Left lung (tissue), 10 donors: Measurements from ENCODE around the gene FCER1G. TPM values are rescaled to one million over a fixed set of nuclear protein-coding genes. Genes with fewer than 3 reads are reported as not detected.

Experiments
- ATAC-seq: fragments of 200-7000 bp; cut with Tn5 transposase; one replicate; pipeline ENCODE4 v1.9.1; 2020; ENCODE audit warnings: moderate library complexity
- DNase-seq, 4 donors: peaks; one replicate each; pipeline ENCODE4 v3.0.0-alpha.2; 2013 to 2020
- H3K27ac ChIP-seq, 2 donors: fragments of 200-600 bp; sonication (generic) in 1 of 2; one replicate each; pipeline versions ENCODE4 v1.5.0 to v1.8.0; 2020 to 2021
- H3K27me3 ChIP-seq, 2 donors: fragments of 200-600 bp; sonication (generic) in 1 of 2; one replicate each; pipeline versions ENCODE4 v1.5.0 to v1.8.0; 2020 to 2021
- H3K36me3 ChIP-seq, 2 donors: fragments of 200-600 bp; sonication (generic) in 1 of 2; one replicate each; pipeline versions ENCODE4 v1.5.0 to v1.8.0; 2020 to 2021
- H3K4me1 ChIP-seq, 2 donors: fragments of 200-600 bp; one replicate each; pipeline ENCODE4 v1.8.0; 2021
- H3K4me3 ChIP-seq, 2 donors: fragments of 200-600 bp; sonication (generic) in 1 of 2; one replicate each; pipeline versions ENCODE4 v1.5.0 to v1.8.0; 2020 to 2021; ENCODE audit warnings: mild to moderate bottlenecking in 1 of 2
- H3K9me3 ChIP-seq, 2 donors: fragments of 200-600 bp; sonication (generic) in 1 of 2; one replicate each; pipeline versions ENCODE4 v1.5.0 to v1.8.0; 2020 to 2021
- CTCF ChIP-seq, 2 donors: fragments of 200-600 bp; sonication (generic) in 1 of 2; IDR thresholded peaks; one replicate each; pipeline versions ENCODE4 v1.5.0 to v1.8.0; 2021; ENCODE audit warnings: antibody characterized with exemption in 2 of 2
- intact Hi-C, 2 donors: fragments of 100-400 bp; cut with DNase I; formaldehyde crosslinking; loops; one replicate each; pipeline versions ENCODE4 v1.11.2 to v1.14.2; 2022
- polyA plus RNA-seq, 6 donors: library from polyadenylated mRNA; unstranded; fragments of 120-200 nt; gene quantifications; one replicate each; pipeline ENCODE4 v1.2.1, GENCODE V29; 2013; ENCODE audit not compliant: insufficient read length in 6 of 6
- total RNA-seq, 2 donors: library from RNA; stranded (reverse); fragmentation: NEBNext Ultra II Directional; extraction: Animal tissue kit (Norgen Biotek cat#: 25700); gene quantifications; one replicate each; pipeline ENCODE4 v1.2.1, GENCODE V29; 2021
- donor health status: DM: no; HTN: yes; CAD: no.
- donor health status: DM: no; HTN: no; CAD: no.

The FCER1G gene
- total and polyA plus RNA-seq, 8 donors: 14.6 to 329 (median 16.5) TPM

- H3K27ac ChIP-seq: peak overlapping the region in 1 of 2 donors; percentile 23
- H3K4me3 ChIP-seq: peak overlapping the region in 1 of 2 donors; percentile 30
- H3K9me3 ChIP-seq: no peaks in the 10 kb centered on the region
- no peak for TF ChIP-seq CTCF (IDR thresholded peaks at IDR 0.05)
- peaks cover 0 to 4% of the 10 kb centered on the region in 2 donors for H3K27me3 ChIP-seq
- intact Hi-C loops: no loop called here
- no peak for ATAC-seq
- peak in 1 of 4 donors; percentile 34 for DNase-seq
- peaks cover 0 to 14% of the 10 kb centered on the region in 2 donors for H3K36me3 ChIP-seq
- H3K4me1 ChIP-seq: peaks cover 7 to 51% of the 10 kb centered on the region in 2 donors
These were observed 19.9 kb upstream of the FCER1G start for GRCh38 chr1:161195171-161195570.

DNA sequence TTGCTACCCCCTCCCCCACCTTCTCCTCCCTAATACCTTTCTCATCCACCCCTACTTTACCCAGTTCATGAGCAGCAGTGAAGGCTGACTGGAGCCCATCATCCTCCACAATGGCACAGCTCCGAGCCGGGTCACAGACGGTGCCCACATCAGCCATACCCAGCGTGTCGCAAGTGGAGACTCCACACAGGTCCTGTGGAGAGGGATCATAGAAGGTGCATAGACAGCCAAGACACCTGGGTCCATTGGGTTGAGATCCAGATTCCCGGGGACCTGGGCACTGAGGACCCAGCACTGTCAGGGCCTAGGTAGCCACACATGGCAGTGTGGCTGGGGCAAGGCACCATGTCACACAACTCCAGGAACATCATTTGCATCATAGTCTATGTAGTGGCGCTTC, 19.0 kb upstream of the FCER1G start:
- H3K27ac ChIP-seq: peak overlapping the region in 1 of 2 donors; percentile 75
- no peaks in the 10 kb centered on the region for H3K9me3 ChIP-seq
- DNase-seq: no peak
- intact Hi-C loops: no loop called here
- H3K27me3 ChIP-seq: peaks cover 0 to 1% of the 10 kb centered on the region in 2 donors
- peaks cover 12 to 61% of the 10 kb centered on the region in 2 donors for H3K4me1 ChIP-seq
- peaks cover 0 to 8% of the 10 kb centered on the region in 2 donors for H3K36me3 ChIP-seq
- H3K4me3 ChIP-seq: peak overlapping the region in 1 of 2 donors; percentile 30
- TF ChIP-seq CTCF (IDR thresholded peaks at IDR 0.05): no peak
- no peak for ATAC-seq

DNA sequence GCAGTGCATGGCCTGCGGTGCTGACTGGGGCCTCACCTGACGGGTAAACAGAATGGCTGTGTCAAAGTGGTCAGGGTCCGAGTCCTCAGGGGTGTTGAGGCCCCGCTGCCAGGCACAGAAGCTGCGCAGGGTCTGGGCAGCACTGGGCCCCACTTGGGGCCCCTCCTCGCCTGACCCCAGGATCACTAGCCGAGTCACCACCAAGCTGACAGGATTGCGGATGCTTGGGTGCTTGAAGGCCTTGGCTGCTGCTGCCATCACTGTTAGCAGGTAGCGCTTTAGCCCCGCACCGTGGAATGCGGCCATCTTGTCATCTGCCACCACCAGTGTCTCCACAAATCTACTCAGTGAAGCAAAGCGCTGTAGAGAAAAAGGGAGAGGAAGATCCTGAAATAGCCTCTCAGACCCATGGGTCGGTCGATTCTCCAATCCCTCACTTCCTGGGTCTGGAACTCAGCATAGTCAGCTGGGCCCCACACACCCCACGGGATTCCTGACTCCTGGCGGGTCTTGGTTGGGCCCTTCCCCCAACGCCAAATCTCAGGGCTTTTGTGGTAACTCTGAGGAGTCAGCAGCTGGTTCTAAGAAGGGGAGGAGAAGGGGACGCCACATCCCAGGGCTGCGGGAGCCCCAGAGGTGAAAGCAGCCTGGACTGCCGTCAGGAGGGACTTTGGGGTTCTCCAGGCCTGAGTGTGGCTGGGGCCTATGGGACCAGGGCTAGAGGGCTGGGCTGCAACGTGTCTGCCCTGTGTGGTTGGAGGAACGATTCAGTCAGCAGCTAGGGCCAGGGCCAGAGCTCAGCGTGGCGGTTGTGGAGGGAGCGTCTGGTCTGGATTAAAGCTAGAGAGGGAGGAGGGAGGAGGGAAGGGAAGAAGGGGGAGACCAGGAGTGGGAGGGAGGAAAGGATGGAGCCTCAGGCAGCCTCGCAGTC, 18.3 kb upstream of the FCER1G start:
- Histone ChIP-seq H3K27ac (peak overlapping the region in 1 of 2 donors; percentile 75), H3K36me3 (peaks cover 0 to 2% of the 10 kb centered on the region in 2 donors), H3K4me3 (peak overlapping the region; percentile 9 to 30), H3K27me3 (no peaks in the 10 kb centered on the region), H3K9me3 (no peaks in the 10 kb centered on the region), H3K4me1 (peaks cover 19 to 65% of the 10 kb centered on the region in 2 donors)
- no peak for TF ChIP-seq CTCF (IDR thresholded peaks at IDR 0.05)
- ATAC-seq (peak; percentile 2), DNase-seq (peak in 1 of 4 donors; percentile 56)
- intact Hi-C loops: no loop called here

DNA sequence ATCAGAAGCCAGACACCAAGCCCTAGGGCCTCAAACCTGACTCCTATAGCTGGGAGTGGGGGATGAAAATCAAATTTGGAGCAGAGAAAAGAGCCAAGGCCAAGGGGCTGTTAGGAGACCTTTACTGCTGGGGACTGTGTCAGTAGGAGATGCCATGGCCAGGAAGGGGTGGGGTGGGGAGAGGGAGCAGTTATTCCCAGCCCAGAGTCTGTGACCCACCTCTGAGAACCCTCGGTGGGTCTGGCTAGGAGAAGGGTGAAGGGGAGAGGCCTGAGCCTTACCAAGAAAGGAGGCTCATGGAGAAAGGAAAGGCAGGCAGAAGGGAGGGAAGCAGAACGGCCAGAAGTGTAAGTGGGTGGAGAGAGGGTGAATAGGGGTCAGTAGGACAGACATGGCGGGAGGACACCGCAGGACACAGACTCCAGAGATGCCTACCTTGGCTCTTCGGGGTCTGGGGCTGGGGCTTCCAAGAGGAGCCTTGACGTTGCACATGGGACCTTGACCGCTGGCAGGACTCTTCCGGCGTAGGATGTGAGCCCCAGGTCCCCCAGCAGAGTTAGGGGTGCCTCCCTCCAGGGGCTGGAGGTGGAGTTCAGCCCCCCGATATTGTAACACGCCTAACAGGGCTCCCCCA, 17.4 kb upstream of the FCER1G start:
- peaks cover 20 to 58% of the 10 kb centered on the region in 2 donors for H3K4me1 ChIP-seq
- peak overlapping the region; percentile 58 to 75 for H3K27ac ChIP-seq
- no peaks in the 10 kb centered on the region for H3K36me3 ChIP-seq
- H3K9me3 ChIP-seq: no peaks in the 10 kb centered on the region
- no peak for DNase-seq
- no peak for ATAC-seq
- H3K4me3 ChIP-seq: peak overlapping the region; percentile 9 to 30
- intact Hi-C loops: no loop called here
- no peak for TF ChIP-seq CTCF (IDR thresholded peaks at IDR 0.05)
- H3K27me3 ChIP-seq: no peaks in the 10 kb centered on the region
